HUES48 (cell line): ENCODE results near the gene IL17B.

Source experiments
- H3K27ac ChIP-seq: one replicate; pipeline ENCODE4 v1.7.0; 2013; ENCODE audit warnings: low read depth, low read length, inconsistent platforms
- H3K27me3 ChIP-seq: 2 replicates; pipeline ENCODE4 v1.6.1; 2013; ENCODE audit warnings: mild to moderate bottlenecking, low read length; ENCODE audit not compliant: control insufficient read depth, insufficient read depth
- H3K36me3 ChIP-seq: 2 replicates; pipeline ENCODE4 v1.6.1; 2013; ENCODE audit warnings: low read length; ENCODE audit not compliant: control insufficient read depth, insufficient read depth
- H3K4me1 ChIP-seq: 2 replicates; pipeline ENCODE4 v1.6.1; 2013; ENCODE audit warnings: mild to moderate bottlenecking, low read length; ENCODE audit not compliant: control insufficient read depth, insufficient read depth
- H3K4me3 ChIP-seq: 2 replicates; pipeline ENCODE4 v1.5.1; 2013; ENCODE audit warnings: mild to moderate bottlenecking, low read depth, low read length
- H3K9ac ChIP-seq: 2 replicates; pipeline ENCODE4 v1.6.1; 2013; ENCODE audit warnings: mild to moderate bottlenecking, low read depth, low read length, moderate library complexity
- H3K9me3 ChIP-seq: 2 replicates; pipeline ENCODE4 v1.6.1; 2013; ENCODE audit warnings: low read length; ENCODE audit not compliant: control insufficient read depth, insufficient read depth

IL17B gene

GRCh38 chr5:149382517-149383220 lies 3.6 kb upstream of the IL17B start:
- H3K4me1 ChIP-seq, result no peaks in the 10 kb centered on the region

GRCh38 chr5:149381986-149382338 lies 2.9 kb upstream of the IL17B start:
- no peaks in the 10 kb centered on the region for H3K27me3 ChIP-seq
- no peak overlapping the region for H3K4me3 ChIP-seq
- H3K9ac ChIP-seq, result no peak overlapping the region
- H3K36me3 ChIP-seq, result no peaks in the 10 kb centered on the region
- H3K27ac ChIP-seq, result no peak overlapping the region
- no peaks in the 10 kb centered on the region for H3K4me1 ChIP-seq
- no peaks in the 10 kb centered on the region for H3K9me3 ChIP-seq

More at GRCh38 chr5:149382517-149383220, 3.6 kb upstream of the IL17B start:
- no peaks in the 10 kb centered on the region for H3K36me3 ChIP-seq
- H3K9ac ChIP-seq, result no peak overlapping the region
- no peaks in the 10 kb centered on the region for H3K27me3 ChIP-seq
- H3K9me3 ChIP-seq, result no peaks in the 10 kb centered on the region
- no peak overlapping the region for H3K4me3 ChIP-seq
- no peak overlapping the region for H3K27ac ChIP-seq

- Histone ChIP-seq H3K4me1 (no peaks in the 10 kb centered on the region), H3K27ac (no peak overlapping the region), H3K9me3 (no peaks in the 10 kb centered on the region), H3K27me3 (no peaks in the 10 kb centered on the region), H3K9ac (no peak overlapping the region), H3K36me3 (no peaks in the 10 kb centered on the region), H3K4me3 (no peak overlapping the region)
These were observed 2.3 kb upstream of the IL17B start for GRCh38 chr5:149381261-149381985.

- Histone ChIP-seq H3K4me1 (no peaks in the 10 kb centered on the region), H3K27me3 (no peaks in the 10 kb centered on the region), H3K27ac (no peak overlapping the region), H3K9ac (no peak overlapping the region), H3K9me3 (no peaks in the 10 kb centered on the region), H3K4me3 (no peak overlapping the region), H3K36me3 (no peaks in the 10 kb centered on the region)
These were observed 1.5 kb upstream of the IL17B start for GRCh38 chr5:149380466-149381121.

- H3K9me3 ChIP-seq, result no peaks in the 10 kb centered on the region
- no peak overlapping the region for H3K27ac ChIP-seq
- H3K9ac ChIP-seq, result no peak overlapping the region
- H3K4me1 ChIP-seq, result no peaks in the 10 kb centered on the region
- H3K36me3 ChIP-seq, result no peaks in the 10 kb centered on the region
- no peak overlapping the region for H3K4me3 ChIP-seq
- no peaks in the 10 kb centered on the region for H3K27me3 ChIP-seq
These were observed 804 bp upstream of the IL17B start for GRCh38 chr5:149379818-149380374.

GRCh38 chr5:149378241-149378820 lies 761 bp downstream of the IL17B start:
- H3K27ac ChIP-seq, result no peak overlapping the region
- H3K4me1 ChIP-seq, result no peaks in the 10 kb centered on the region
- H3K9me3 ChIP-seq, result no peaks in the 10 kb centered on the region
- no peak overlapping the region for H3K4me3 ChIP-seq
- no peaks in the 10 kb centered on the region for H3K36me3 ChIP-seq
- H3K9ac ChIP-seq, result no peak overlapping the region
- no peaks in the 10 kb centered on the region for H3K27me3 ChIP-seq

- Histone ChIP-seq H3K36me3 (no peaks in the 10 kb centered on the region), H3K27ac (no peak overlapping the region), H3K4me3 (no peak overlapping the region), H3K4me1 (no peaks in the 10 kb centered on the region), H3K27me3 (no peaks in the 10 kb centered on the region), H3K9me3 (no peaks in the 10 kb centered on the region), H3K9ac (no peak overlapping the region)
These were observed 2.2 kb downstream of the IL17B start for GRCh38 chr5:149376711-149377447.

- Histone ChIP-seq H3K27me3 (no peaks in the 10 kb centered on the region), H3K4me1 (no peaks in the 10 kb centered on the region)
These were observed 3.0 kb downstream of the IL17B start for GRCh38 chr5:149376104-149376503.

GRCh38 chr5:149375434-149375833 lies 3.7 kb downstream of the IL17B start:
- Histone ChIP-seq H3K4me1 (no peaks in the 10 kb centered on the region), H3K27me3 (no peaks in the 10 kb centered on the region), H3K9me3 (no peaks in the 10 kb centered on the region), H3K9ac (no peak overlapping the region), H3K4me3 (no peak overlapping the region), H3K27ac (no peak overlapping the region), H3K36me3 (no peaks in the 10 kb centered on the region)

More at GRCh38 chr5:149376104-149376503, 3.0 kb downstream of the IL17B start:
- Histone ChIP-seq H3K36me3 (no peaks in the 10 kb centered on the region), H3K9ac (no peak overlapping the region), H3K9me3 (no peaks in the 10 kb centered on the region), H3K27ac (no peak overlapping the region), H3K4me3 (no peak overlapping the region)

- no peaks in the 10 kb centered on the region for H3K27me3 ChIP-seq
- H3K9ac ChIP-seq, result no peak overlapping the region
- H3K9me3 ChIP-seq, result no peaks in the 10 kb centered on the region
- no peak overlapping the region for H3K27ac ChIP-seq
- H3K4me3 ChIP-seq, result no peak overlapping the region
- no peaks in the 10 kb centered on the region for H3K4me1 ChIP-seq
- H3K36me3 ChIP-seq, result no peaks in the 10 kb centered on the region
These were observed 4.3 kb downstream of the IL17B start for GRCh38 chr5:149374801-149375200.
